ENCODE measurements around the gene MRE11.

Gene MRE11

DNA sequence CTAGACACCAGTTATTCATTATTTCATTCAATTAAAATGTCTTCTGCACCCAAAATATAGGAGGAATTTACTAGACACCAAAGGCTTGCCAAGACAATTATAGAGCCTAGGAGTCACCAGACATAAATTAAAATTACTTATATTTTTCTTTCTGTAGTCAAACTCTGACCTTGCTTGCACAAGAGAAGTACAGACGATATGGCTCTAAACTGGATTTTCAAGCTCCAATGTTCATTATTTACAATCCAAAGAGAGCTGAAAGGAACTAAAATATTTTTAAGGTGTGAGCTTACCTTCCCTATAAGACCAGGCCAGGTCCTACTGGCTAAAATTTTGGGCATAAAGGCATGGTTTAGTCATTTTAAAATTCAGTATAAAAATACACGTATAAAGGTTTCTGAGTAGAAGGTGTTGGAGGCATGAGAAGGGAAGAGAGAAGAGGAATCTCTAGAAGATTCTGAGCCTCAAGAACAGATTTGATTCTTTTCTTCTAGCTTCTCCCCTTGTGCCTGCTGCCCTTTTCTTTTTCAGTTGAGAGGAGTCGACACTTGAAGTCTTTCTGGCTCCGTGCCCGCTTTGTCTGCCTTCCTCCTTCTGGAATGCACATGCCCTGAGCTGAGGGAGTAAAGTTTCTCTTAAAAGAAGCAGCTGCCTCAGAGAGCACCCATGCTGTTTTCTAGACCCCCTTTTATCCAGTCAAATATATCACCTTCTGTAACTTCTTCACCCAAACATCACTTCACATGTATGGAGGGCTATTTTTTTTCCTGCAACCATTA, 32.1 kb upstream of the MRE11 start (continued):
- TF ChIP-seq, protein P1, sequence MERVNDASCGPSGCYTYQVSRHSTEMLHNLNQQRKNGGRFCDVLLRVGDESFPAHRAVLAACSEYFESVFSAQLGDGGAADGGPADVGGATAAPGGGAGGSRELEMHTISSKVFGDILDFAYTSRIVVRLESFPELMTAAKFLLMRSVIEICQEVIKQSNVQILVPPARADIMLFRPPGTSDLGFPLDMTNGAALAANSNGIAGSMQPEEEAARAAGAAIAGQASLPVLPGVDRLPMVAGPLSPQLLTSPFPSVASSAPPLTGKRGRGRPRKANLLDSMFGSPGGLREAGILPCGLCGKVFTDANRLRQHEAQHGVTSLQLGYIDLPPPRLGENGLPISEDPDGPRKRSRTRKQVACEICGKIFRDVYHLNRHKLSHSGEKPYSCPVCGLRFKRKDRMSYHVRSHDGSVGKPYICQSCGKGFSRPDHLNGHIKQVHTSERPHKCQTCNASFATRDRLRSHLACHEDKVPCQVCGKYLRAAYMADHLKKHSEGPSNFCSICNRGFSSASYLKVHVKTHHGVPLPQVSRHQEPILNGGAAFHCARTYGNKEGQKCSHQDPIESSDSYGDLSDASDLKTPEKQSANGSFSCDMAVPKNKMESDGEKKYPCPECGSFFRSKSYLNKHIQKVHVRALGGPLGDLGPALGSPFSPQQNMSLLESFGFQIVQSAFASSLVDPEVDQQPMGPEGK (CRISPR knock-in tag; IDR thresholded peaks at IDR 0.05; ENCODE audit: borderline replicate concordance): no peak
- no peak for TF ChIP-seq SNAI2 (CRISPR knock-in tag; IDR thresholded peaks at IDR 0.05)
- no peak for TF ChIP-seq GLIS3 (CRISPR knock-in tag; IDR thresholded peaks at IDR 0.05)
- TF ChIP-seq ZNF8 (CRISPR knock-in tag; IDR thresholded peaks at IDR 0.05): no peak

DNA sequence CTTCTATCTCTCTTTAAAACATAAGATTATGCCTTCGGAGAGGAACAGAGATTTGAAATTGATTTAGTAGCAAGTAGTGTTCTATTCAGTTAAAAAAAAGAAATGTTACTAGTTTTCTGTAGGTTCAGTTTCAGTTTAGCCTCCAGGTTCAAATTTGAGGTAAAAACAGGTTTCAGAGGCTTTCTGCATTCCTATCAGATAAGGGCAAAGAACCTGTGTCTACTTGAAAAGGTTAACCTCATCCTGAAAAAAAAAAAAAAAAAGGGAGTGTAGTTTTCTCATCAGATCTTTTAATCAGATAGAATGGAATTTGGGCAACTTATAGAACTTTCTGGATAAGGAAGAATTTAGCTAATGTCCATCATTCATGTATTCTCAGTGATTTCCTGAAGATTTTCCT, 30.7 kb upstream of the MRE11 start:
- TF ChIP-seq, protein P2, sequence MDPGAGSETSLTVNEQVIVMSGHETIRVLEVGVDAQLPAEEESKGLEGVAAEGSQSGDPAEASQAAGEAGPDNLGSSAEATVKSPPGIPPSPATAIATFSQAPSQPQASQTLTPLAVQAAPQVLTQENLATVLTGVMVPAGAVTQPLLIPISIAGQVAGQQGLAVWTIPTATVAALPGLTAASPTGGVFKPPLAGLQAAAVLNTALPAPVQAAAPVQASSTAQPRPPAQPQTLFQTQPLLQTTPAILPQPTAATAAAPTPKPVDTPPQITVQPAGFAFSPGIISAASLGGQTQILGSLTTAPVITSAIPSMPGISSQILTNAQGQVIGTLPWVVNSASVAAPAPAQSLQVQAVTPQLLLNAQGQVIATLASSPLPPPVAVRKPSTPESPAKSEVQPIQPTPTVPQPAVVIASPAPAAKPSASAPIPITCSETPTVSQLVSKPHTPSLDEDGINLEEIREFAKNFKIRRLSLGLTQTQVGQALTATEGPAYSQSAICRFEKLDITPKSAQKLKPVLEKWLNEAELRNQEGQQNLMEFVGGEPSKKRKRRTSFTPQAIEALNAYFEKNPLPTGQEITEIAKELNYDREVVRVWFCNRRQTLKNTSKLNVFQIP (CRISPR knock-in tag; IDR thresholded peaks at IDR 0.05; ENCODE audit: borderline replicate concordance, low read depth): no peak
- TF ChIP-seq GLIS3 (CRISPR knock-in tag; IDR thresholded peaks at IDR 0.05): no peak
- no peak for TF ChIP-seq OSR1 (CRISPR knock-in tag; IDR thresholded peaks at IDR 0.05)
- no peak for TF ChIP-seq ZNF565 (CRISPR knock-in tag; conservative IDR thresholded peaks at IDR 0.05; ENCODE audit: low read depth)
- TF ChIP-seq RARB (CRISPR knock-in tag; IDR thresholded peaks at IDR 0.05): no peak
- TF ChIP-seq TOX (CRISPR knock-in tag; IDR thresholded peaks at IDR 0.05; ENCODE audit: borderline replicate concordance): no peak
- no peak for TF ChIP-seq SNAI2 (CRISPR knock-in tag; IDR thresholded peaks at IDR 0.05)
- TF ChIP-seq, protein P3, sequence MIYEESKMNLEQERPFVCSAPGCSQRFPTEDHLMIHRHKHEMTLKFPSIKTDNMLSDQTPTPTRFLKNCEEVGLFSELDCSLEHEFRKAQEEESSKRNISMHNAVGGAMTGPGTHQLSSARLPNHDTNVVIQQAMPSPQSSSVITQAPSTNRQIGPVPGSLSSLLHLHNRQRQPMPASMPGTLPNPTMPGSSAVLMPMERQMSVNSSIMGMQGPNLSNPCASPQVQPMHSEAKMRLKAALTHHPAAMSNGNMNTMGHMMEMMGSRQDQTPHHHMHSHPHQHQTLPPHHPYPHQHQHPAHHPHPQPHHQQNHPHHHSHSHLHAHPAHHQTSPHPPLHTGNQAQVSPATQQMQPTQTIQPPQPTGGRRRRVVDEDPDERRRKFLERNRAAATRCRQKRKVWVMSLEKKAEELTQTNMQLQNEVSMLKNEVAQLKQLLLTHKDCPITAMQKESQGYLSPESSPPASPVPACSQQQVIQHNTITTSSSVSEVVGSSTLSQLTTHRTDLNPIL (CRISPR knock-in tag; IDR thresholded peaks at IDR 0.05; ENCODE audit: low read depth): no peak

DNA sequence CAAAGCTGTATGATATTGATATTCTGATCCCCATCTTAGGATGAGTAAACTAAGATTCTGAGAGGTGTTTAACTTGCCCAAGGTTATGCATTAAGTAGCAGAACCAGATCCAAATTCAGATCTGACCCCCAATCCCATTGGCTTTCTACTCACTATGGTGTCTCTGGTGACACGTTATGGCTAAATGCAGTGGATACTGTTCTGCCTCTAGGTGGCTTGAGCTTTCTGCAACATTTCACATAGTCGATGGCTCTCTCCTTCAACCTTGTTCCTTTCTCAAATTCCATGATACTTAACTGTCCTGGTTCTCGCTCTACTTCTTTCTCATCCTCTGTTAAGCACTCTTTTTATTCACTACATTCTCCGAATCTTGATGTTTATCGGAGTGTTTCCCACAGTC, 28.0 kb upstream of the MRE11 start:
- TF ChIP-seq, protein P1 (CRISPR knock-in tag; IDR thresholded peaks at IDR 0.05; ENCODE audit: borderline replicate concordance): no peak
- TF ChIP-seq SNAI2 (CRISPR knock-in tag; IDR thresholded peaks at IDR 0.05) (no peak), ZC3H10 (CRISPR knock-in tag; IDR thresholded peaks at IDR 0.05) (no peak), ARNTL (CRISPR knock-in tag; IDR thresholded peaks at IDR 0.05; ENCODE audit: borderline replicate concordance, low read depth) (no peak), ZFP3 (CRISPR knock-in tag; IDR thresholded peaks at IDR 0.05) (no peak)
- peak; percentile 69 for ATAC-seq

More for the DNA sequence above, 30.7 kb upstream of the MRE11 start:
- no peak for ATAC-seq

DNA sequence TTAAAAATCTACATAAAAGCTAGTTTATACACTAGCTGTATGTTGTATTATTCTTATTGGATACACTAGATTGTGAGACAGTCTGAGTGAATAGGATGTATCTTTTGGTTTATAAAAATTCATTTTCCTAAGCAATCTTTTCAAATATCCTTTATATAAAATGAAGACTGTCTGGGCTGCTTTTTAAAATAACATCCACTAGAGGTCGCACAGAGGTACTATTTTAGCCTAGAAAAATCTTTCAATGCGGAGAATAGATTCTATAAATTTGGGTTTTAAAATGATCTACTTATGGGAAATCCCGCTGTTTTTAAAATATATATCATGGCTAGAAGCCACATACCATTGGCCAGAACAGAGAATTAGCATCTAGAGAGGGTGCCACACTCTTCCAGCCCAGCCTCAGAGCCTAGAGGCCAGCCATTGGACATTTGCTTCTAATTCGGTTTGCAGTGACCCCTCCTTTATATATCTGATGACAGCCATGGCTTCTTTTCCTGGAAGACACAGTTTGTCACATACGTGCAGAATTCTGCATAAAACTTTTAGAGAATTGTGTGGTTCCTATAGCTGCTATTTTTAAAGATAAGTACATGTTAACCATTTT, 25.9 kb upstream of the MRE11 start:
- peak; percentile 79 for ATAC-seq

DNA sequence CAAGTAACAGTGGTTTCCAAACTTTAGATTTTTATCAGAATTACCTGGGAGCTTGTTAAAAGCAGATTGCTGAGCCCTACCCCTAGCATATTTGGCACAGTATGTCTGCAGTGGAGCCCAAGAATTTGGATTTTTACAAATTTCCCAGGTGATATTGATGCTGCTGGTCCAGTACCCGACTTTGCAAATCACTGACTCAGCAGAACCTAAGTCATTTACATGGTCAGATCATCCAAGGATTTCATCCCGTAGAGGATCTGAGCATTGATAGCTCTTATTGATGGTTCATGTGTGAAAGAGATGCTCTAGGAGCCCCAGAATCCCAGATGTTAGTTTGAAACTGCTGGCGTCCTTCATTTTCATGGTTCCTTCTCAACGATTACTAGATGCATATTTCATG, 24.7 kb upstream of the MRE11 start:
- TF ChIP-seq ARNTL (CRISPR knock-in tag; IDR thresholded peaks at IDR 0.05; ENCODE audit: borderline replicate concordance, low read depth) (no peak), TOX (CRISPR knock-in tag; IDR thresholded peaks at IDR 0.05; ENCODE audit: borderline replicate concordance) (no peak), ZFP3 (CRISPR knock-in tag; IDR thresholded peaks at IDR 0.05) (no peak), ZNF565 (CRISPR knock-in tag; conservative IDR thresholded peaks at IDR 0.05; ENCODE audit: low read depth) (no peak)
- ATAC-seq: no peak

More for the DNA sequence above, 25.9 kb upstream of the MRE11 start:
- TF ChIP-seq ISL1 (CRISPR knock-in tag; IDR thresholded peaks at IDR 0.05): no peak
- TF ChIP-seq, protein P4, sequence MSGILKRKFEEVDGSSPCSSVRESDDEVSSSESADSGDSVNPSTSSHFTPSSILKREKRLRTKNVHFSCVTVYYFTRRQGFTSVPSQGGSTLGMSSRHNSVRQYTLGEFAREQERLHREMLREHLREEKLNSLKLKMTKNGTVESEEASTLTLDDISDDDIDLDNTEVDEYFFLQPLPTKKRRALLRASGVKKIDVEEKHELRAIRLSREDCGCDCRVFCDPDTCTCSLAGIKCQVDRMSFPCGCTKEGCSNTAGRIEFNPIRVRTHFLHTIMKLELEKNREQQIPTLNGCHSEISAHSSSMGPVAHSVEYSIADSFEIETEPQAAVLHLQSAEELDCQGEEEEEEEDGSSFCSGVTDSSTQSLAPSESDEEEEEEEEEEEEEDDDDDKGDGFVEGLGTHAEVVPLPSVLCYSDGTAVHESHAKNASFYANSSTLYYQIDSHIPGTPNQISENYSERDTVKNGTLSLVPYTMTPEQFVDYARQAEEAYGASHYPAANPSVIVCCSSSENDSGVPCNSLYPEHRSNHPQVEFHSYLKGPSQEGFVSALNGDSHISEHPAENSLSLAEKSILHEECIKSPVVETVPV (CRISPR knock-in tag; IDR thresholded peaks at IDR 0.05): no peak

Data from SK-N-SH treated with all-trans-retinoic acid at 6 μM for 48 hours (cell line).